ENCODE measurements around the gene PIK3CD.

DNA sequence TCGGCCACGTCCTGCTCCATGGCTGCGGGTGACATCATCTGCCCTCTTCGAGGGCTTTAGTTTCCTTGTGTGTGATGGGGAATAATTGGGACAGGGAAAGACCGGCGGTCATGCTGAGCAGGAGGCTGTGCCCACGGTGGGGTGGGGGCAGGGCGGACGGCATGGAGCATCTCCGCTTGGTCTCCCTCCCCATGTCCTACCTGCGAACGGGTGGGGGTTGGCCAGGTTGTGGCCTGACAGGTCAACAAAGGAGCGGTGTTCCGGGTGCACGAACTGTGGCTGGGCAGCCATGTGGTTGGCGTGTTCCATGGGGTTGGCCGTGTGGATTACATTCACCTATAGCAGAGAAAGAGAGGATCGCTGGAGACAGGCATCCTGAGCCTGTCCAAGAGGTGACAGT lies 80.0 kb downstream of the PIK3CD start:
- TF ChIP-seq CTCF (IDR thresholded peaks at IDR 0.05; ENCODE audit: poor library complexity) (no peak), EZH2 (IDR thresholded peaks at IDR 0.05; ENCODE audit: borderline replicate concordance) (no peak)
